ENCODE measurements around the gene GPRASP3.
A peak's percentile ranks its signal among the peaks of the same experiment; 100 is the strongest.

GPRASP3 gene

DNA sequence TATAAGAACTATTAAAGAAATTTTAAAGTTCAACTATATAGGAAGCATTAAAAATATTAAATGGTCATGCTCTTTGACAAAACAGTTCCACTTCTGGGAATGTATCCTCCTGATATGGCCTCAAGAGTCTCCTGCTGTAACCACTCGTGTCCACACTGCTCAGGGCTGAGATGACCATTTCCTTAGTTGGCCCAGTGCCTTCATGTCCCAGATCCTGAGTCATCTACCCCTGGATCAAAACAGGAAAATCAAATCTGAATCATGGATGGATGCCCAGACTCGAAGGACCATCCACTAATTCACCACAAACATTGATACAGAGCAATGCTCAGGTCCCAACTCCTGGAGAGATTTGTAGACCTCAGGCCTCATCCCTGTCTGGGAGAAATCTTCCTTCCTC lies 44.7 kb downstream of the GPRASP3 start:
- no peak for DNase-seq

- DNase-seq, result no peak
These were observed 45.3 kb downstream of the GPRASP3 start for GRCh38 chrX:102765809-102766208.

GRCh38 chrX:102767287-102767686 lies 46.7 kb downstream of the GPRASP3 start:
- no peak for DNase-seq

DNA sequence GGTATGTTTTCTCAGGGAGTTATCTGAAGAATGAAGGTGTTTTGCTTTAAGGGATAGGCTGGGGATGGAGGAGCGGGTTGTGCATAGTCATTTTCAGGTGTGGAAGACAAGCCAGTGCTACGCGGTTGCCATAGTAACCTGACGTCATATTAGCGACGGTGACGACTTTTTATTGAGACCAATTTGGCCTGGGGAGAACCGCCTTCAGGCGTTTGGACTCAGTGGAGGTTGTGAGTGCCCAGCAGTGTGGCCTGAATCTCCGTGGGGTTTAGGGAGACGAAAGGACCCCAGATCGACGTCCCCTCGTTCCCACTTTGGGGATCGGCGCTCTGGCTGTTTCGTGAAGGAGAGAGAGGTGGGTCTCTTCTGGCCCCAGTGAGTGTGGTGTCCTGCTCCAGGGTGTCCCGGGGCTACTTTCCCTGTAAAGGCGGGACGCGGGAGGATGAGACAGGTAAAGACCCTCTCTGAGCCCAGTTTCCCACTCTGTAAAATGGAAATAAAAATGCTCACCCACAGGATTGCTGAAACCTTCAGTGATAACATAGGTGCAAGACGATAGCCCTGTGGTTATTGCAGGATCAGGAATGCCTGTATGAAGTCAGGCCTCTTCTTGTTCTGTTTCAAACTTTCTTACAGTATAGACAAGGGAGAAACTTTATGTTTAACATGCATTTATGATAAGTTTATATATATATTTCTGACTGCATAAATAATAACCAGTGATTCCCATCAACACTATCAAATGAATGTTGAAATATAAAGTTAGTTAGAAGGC lies 48.6 kb downstream of the GPRASP3 start:
- peak; percentile 71 for DNase-seq
